Inferior parietal cortex (tissue), 1 donor: ENCODE data around the gene NET1.

ENCODE experiments used
- DNase-seq: peaks from one replicate; pipeline ENCODE4 v3.0.0-alpha.2; 2016; ENCODE audit errors: extremely low spot score

Gene NET1

DNA sequence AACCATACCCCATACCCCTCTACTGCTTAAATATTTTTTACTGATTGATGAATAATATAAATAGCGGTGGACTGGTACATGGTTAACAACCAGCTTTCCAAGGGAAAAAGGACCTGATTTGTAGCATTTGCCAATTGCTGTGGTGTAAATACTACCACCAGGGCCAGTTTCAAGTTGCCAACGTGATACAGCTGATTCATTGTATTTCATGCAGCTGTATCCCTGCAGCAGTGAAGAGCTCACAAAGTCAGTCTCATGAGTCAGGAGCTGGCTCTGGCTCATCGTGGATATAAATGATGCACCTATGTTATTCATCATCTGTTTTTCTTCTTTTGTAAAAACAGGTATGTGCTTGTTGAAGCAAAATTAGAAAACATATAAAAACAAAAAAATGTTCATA, 71.8 kb downstream of the NET1 start:
- no peak for DNase-seq

DNA sequence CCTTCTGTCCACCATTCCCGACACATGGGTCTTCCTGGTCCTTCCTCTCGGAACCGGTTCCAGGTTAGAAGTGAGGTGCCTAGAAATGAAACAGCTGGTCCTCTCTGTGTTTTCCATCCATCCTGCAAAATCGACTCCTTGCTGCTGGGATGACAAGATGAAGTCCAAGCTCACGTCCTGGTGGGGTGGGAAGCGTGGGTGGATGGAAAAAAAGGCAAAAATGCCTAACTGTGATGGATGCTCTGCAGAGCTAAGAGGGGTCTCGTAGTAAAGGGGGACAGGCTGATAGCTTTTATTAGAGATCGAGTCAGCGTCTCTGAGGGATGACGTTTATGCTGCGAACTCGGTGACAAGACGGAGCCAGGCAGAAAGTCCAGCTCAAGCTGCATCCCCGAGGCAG, 72.9 kb downstream of the NET1 start:
- no peak for DNase-seq

DNA sequence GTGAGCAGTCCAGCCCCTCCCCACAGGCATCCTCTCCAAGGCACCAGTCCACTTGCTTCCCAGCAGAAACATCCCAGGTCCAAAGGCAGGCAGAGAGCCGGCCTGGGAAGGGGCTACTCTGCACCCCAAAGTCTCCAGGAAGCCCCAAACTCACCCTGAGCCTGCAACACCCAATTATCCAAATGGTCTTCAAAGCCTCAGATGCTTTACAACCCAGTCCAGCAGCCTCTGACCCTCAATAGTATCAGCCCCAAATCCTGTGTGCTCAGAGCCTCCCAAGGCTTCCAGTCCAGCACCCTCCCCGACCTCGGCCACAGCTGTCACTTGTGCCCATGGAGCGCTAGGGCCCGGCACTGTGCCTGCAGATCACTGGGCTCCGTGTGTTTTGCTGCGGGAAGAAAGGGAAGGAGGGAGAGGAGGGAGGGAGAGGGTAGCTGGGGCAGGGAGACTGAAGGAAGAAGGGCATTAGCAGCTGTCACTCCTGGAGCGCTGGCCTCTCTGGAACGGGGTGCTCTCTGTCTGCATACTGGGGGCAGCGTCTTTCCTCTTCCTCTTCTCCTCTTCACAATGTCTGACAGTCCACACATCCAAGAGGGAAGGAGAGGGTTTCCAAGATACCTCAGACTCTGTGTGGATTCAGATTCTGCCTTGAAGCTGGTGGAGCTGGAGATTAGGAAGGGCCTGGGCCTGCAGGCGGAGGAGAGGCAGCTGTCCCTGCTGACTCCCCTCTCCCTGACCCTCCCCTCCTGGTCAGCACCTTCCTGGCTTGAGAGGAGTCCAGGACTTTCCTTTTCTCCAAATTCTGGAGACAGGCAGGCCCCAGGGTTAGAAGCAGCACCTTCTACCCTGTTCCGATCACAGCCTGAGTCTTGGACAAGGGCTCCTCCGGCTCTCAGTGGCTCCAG, 73.8 kb downstream of the NET1 start:
- DNase-seq = no peak

DNA sequence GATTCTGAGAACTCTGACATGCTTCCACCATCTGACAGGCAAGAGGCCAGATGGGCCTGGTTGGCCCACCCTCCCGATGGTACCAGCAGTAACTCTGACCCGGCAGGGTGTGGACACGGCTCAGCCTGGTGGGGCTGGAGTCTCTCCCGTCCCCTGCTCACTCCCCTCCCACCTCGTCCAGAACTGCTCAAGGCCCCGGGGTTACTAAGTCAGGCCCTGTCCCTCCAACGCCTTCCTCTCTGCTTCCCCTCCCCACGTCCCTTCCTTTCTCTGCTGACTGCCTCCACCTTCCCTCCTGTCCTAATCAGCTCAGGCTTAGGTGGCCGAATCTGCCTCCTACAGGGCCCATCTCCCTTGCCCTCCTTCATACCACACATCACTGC, 74.5 kb downstream of the NET1 start:
- no peak for DNase-seq

DNA sequence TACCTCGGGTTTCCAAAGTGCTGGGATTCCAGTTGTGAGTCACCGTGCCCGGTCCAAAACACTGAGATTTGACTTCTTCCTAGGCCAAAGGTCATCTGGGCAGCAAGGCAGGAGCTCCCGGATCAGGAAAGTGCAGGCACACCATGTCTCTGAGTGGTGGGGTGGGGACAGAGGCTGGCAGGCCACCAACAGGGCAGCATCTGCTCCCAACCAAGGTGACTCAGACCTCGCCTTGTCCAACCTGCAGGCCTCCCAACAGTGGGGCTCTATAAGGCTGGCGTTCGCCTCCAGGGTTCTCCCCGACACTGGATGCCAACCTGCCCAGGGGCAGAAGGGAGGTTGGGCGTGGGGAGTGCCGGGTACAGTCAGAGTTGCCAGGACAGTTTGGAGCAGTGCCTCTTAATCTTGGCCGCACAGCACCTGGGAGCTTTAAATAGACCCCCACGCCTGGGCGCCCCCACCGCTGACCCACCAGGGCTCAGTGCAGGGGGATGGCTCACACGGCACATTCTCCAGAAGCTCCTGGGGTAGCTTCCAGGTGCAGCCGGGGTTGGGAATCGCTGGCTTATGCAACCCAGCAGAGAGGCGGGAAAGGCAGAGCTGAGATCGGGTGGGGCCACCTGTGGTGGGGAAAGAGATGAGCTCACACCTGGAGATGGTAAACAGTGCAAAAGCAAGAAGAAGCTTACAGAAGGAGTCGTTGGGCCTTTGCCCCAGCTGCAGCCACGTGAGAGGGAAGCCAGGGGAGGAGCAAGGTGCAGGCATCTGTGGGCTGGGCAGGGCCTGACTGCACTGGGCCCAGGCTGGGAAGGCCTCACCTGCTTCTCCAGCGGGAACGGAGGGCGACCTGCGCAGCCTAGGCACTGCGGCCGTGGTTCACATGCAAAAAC, 76.2 kb downstream of the NET1 start:
- no peak for DNase-seq

DNA sequence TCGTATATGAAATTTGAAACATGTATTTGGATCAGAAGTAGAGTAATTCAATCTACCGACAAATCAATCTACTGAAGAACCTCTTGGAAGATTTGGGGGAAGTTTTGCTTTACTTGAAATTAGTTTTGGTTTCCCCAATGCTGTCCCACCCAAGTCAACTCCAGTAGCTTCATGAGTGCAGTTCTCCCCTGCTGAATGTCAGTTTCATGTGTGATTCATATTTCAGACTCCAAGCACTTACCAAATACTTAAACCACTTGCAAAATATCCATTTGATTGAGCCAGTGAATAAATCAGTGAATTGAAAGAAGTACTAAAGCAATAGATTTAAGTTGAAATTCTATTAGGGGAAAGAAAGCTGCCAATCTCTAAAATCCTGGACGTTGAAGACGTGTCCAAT, 77.7 kb downstream of the NET1 start:
- DNase-seq = no peak

DNA sequence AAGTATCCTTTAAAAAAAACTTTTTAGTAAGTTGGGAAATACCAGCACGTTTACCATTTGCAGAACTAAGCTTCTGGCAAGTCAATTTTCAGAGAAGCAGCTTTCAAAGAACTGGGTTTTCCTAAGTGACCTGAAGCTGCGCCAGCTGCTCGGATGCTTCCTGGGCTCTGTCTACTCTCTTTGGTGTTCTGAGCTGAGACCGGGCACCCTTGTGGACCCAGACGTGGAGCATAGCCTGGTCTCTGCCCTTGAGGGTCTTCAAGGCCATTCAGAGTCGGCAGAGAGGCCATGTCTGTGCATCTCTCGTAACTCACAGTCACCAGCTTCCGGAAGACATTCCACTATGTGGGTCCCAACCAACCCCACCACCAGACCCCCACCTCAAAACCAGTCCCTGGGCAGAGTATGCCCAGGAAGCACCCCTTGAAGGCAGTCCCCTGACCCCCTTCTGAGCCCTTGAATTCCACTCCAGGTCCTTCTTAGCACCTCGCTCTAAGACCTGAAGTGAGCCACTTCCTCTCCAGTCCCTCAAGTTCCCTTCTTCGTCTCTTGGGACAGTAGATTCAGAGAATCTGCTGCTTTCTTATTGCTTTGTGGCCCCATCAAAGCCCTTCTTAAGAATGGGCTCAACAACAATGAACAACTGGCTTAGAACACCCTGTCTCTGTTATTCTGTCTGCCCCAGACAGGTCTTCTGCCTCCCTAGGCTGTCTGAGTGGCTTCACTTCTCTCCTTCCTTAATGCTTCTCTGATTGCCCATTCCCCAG, 78.5 kb downstream of the NET1 start:
- no peak for DNase-seq

DNA sequence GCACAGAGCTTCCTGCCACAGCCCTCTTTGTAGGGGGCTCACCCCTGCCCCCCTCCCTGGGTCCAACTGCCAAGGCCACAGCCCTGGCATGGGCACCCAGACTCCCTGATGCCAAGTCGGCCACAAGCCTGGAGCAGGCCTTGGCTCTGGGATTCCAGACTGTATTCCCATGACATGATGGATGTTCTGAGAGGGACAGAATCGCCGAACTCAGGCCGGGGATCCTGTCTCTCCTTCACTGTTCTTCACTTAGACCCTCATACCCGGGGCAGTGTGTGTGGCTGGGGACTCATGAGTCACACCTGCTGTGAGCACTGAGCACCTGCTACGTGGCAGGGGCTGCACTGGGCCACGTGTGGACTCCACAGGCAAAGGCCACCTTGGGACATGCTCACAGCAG, 79.1 kb downstream of the NET1 start:
- no peak for DNase-seq

DNA sequence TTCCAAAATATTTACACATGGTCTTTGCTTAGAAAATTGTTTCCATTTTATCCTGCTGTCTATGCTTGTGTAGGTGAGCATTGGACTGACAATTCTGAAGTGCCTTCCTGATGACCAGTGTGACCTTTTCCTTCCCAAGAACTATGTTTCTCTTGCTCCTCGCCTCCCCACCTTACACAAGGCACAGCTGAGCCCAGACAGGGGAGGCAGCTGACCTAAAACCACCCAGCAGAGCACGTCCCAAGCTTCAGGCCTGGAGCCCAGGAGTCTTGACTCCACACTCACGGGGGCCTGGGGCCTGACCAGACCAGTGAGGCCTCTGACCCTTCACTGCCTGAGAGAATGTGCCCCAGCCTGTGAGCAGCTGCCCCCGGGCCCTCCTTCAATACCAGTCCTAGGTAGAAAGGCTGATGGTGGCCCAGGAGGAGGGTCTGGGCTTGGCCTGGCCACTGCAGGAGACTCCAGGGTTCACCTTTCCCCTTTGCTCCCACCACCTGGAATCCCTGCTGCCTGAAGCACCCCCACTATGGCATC, 80.0 kb downstream of the NET1 start:
- no peak for DNase-seq

DNA sequence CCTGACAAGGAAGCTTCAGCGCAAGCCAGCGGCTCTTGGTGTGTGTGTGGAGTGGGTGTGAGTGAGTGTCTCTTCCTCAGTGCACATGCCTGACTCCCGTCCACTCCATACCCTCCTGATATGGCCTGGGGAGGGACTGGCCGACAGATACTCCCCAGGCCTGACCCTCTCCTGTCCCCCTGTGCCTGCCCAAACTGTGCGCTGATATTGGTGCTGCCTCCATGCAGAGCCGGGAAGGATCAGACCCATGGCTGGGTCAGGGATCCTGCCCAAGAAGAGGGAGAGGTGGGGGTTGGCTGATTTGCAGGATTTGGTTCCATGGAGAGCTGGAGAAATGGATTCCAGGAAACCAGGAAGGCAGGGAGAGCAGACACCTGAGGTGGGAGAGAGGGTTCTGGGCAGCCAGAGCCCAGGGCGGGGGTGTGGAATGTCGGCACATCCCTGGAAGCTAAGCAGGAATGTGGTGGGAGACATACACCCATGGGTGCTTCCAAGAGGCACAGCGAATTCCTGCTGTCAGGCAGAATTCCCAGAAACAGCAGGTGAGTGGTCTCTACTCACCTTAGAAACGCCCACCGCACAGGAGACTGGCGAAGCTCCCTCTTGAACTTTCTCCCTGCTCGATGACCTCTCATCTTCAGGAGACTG, 80.7 kb downstream of the NET1 start:
- DNase-seq = no peak

DNA sequence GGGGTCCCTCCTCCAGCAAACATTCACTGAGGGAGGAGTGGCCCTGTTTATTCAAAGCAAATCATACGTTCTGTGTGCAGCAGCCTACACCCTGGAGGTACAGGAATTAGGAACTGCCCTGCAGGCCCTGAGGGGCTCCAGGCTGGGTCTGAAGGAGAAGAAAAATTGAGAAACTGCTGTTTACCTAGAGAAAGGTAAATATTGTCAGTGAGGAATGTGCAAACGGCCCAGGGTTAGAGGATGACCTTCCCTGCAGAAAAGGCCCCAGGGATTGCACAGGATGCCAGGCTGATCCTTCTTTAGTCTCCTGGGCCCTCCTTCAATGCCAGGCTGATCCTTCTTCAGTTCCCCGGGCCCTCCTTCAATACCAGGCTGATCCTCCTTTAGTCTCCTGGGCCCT, 81.3 kb downstream of the NET1 start:
- DNase-seq = no peak

DNA sequence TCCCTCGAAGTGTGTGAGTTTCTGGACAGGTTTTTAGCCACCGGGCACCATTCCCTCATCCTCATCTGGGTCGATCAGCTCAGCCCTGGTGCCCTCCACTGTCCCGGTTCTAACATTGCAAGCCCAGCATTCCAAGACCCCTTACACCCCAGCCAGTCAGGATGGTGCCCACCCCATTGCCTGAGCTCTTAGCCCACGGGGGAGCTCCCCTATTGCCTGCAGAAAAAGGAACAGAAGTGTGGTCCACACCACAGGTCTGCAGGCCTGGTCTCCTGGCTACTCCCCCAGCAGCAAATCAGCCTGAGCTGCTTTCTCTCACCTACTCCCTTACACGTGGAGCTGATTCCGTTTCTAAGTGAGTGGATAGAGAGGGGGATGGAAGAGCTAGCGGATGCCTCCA, 82.3 kb downstream of the NET1 start:
- DNase-seq = no peak

DNA sequence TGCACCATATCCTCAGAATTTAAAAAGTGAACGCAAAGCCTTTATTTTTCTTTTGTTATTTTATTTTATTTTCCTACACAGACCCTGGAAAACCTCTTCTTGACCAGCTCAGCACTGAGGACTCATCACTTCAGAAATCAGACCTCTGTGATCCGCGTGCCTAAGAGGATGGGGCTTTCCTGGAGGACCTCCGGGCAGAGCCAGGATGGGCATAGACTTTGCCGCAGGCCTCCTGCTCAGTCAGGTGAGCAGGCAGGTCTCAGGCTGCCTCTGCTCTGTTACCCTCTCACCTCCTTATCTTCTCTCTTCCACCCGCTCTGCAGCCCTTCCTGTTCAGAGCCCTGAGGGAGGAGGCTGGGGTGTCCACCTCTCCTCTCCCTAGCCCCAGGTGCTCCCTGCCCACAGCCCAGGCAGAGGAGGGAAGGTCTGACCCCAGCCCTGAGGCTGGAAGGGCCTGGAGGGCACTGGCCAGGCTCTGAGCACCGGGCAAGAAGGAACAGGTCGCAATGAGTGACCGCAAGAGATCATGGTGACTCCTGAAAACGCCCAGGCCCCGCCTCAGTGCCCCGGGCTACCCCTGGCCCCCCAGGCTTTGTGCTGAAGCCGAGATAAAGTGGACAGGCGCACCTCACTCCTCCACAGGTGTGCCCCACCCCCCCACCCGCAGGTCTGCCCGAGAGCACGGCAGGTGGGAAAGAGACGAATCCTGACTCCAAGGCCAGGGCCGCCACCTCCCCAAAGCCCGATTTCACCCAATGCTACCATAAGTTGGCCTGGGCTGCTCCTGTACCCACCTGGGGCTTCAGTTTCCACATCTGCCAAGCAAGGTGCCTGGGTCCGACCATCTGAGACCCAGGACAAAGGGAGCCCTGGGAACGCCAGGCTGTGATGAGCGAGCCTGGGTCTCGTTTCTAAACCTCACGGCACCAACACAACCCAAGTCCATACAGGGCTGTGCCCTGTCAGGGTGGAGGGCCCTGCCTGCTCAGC, 84.2 kb downstream of the NET1 start:
- no peak for DNase-seq

DNA sequence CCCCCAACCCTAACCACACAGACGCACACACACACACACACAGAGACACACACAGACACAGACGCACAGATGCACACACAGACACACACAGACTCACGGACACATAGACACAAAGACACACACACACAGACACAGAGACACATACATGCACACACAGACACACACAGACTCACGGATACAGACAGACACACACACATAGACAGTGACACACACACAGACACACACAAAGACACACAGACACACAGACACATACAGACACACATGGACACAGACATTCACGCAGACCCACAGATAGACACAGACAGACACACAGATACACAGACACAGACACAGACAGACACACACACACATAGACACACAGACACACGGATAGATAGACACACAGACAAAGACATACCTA, 84.9 kb downstream of the NET1 start:
- DNase-seq = no peak

DNA sequence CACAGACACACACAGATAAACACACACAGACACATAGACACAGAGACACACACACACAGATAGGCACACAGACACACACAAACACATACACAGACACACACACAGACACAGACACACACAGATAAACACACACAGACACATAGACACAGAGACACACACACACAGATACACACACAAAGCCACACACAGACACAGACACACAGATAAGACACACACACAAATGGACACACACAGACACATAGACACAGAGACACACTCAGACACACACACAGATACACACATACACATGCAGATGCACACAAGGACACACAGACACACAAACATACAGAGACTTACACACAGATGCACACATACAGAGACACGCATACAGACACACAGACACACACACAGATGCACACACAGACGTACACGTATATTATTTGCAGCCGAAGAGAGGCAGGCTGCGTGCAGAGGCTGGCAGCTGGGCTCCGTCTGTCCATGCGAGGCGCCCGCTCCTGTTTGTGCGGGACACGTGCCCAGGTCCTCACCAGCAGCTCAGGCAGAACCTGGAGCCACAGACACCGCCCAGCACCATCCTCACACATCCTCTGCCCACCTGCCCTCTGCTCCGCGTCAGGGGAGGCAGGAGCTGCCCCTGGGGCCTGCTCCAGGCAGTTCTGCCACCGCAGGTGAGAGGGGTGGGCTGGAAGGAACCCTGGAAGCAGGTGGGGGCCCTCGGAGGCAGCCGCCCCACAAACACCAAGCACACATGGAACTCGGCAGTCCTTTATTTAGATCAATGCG, 85.8 kb downstream of the NET1 start:
- DNase-seq = no peak

DNA sequence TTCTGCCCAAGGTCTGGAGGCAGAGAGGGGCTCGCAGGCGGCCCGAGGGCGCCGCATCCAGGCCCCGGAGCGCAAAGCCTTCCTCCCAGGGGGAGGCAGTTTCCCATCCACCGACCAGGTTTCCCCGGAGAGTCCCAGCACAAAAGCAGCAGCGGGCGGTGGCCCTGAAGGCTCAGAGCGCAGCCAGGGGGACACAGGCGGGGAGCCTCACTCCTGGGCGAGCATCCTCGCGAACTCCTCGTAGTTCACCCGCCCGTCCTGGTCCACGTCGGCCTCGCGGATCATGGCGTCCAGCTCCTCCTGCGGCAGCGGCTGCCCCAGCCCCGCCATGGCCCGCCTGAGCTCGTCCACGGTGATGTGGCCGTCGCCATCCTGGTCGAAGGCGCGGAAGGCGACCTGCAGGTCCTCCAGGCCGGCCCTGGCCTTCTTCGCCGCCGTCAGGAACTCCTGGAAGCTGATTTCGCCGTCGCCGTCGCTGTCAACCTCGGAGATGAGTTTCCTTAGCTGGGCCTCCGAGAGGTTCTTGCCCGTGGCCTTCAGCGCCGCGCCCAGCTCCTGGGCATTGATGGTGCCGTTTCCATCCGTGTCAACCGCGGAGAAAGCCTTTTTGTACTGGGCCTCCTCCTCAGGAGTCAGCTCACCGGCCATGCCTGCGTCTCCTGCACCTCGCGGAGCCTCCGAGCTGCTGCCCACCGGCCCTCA, 86.6 kb downstream of the NET1 start:
- DNase-seq = no peak

DNA sequence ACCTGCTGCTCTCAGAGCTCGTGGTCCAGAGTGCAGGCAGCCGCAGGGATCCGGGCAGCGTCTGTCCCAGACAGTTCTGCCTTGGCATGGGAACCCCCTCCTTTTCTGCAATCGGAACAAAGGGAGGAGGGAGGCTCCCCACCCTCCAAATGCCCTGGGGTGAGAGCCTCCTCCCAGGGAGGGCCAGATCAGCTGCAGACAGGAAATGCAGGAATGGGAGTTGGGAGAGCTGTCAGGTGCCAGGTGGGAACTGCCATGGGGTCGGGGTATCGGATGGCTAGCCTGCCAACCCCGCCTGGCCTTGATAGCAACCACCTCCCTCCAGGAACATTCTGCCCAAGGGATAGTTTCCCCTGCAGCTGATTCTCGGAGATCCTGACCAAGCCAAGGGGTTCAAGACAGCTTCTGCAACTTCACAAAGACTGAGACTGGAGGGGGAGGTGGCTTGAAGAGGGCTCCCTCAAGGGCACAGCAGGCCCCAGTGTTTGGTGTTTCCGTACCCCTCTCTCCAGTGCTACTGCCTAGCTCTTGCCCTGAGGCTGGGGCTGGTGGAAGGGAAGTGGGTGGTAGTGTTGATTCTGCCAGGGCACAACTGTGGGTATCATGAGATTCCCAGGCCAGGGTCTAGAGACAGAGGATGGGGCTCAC, 87.3 kb downstream of the NET1 start, which contains the start of gene CALML5:
CALML5 (minus strand) TSS at position 78 of the 648 bp plus-strand sequence. CDS start 132 bp downstream, outside the sequence.
- no peak for DNase-seq

DNA sequence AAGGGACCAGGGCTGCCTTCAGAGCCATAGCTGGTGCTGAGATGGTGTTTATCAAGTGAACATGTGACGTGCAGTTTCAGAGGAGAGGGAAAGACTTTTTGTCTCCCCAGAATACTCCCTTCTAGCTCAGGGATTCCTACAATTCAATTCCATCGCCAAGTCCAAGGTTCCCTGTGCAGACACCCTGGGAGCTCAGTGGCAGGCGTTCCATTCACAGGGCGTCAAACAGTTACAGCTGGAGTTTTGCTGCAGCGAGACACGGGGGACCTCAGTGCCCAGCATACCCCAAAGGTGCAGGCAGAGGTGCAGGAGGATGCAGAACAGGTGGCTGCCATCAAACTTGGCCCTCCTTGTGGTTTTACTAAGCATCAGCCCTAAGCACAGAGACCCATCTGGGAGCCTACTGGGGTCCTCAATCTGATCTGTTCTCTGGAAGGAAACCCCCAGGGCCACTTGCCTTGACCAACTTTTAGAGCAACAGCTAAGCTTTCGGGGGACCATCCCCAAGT, 87.9 kb downstream of the NET1 start:
- DNase-seq = no peak
